Measurements from ENCODE around the gene NDUFB8. TPM values are rescaled to one million over a fixed set of nuclear protein-coding genes. Genes with fewer than 3 reads are reported as not detected.

Gene NDUFB8
- total RNA-seq, 2 donors from 2014 or later = 195 to 222 TPM

DNA sequence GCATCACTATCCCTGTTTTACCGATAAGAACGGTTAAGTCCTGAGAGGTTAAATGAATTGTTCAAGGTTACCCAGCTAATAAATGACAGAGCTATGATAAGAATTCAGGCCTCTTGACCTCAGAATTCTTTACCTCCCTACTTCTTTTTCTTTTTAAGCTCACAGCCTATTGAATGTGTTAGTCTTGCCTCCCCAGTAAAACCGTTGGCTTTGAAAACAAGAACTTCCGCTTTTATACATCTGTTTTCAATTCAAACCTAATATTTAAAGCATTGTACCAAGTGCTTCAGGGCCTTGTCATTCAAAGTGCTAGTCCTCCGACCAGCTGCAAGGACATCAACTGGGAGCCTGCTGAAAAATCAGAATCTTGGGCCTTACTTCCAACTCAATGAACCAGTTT is 25.6 kb downstream of the NDUFB8 start:
- Histone ChIP-seq H3K27ac (no peak overlapping the region), H3K4me1 (replicated peaks) (no peaks in the 10 kb centered on the region), H3K4me3 (no peak overlapping the region), H3K27me3 (replicated peaks; ENCODE audit: insufficient read depth) (no peaks in the 10 kb centered on the region), H3K36me3 (peaks cover 0 to 6% of the 10 kb centered on the region in 2 donors), H3K9me3 (no peaks in the 10 kb centered on the region)
- DNase-seq (ENCODE audit: low spot score) = no peak
- intact Hi-C loops (cut with DNase I) = no loop called here
- 55% methylated on average over 5 of the region's 5 CpGs for WGBS
- no peak for TF ChIP-seq POLR2A (IDR thresholded peaks at IDR 0.05)
- TF ChIP-seq, protein P1, sequence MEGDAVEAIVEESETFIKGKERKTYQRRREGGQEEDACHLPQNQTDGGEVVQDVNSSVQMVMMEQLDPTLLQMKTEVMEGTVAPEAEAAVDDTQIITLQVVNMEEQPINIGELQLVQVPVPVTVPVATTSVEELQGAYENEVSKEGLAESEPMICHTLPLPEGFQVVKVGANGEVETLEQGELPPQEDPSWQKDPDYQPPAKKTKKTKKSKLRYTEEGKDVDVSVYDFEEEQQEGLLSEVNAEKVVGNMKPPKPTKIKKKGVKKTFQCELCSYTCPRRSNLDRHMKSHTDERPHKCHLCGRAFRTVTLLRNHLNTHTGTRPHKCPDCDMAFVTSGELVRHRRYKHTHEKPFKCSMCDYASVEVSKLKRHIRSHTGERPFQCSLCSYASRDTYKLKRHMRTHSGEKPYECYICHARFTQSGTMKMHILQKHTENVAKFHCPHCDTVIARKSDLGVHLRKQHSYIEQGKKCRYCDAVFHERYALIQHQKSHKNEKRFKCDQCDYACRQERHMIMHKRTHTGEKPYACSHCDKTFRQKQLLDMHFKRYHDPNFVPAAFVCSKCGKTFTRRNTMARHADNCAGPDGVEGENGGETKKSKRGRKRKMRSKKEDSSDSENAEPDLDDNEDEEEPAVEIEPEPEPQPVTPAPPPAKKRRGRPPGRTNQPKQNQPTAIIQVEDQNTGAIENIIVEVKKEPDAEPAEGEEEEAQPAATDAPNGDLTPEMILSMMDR (IDR thresholded peaks at IDR 0.05) = no peak
- no peak for TF ChIP-seq POLR2AphosphoS5 (IDR thresholded peaks at IDR 0.05)

DNA sequence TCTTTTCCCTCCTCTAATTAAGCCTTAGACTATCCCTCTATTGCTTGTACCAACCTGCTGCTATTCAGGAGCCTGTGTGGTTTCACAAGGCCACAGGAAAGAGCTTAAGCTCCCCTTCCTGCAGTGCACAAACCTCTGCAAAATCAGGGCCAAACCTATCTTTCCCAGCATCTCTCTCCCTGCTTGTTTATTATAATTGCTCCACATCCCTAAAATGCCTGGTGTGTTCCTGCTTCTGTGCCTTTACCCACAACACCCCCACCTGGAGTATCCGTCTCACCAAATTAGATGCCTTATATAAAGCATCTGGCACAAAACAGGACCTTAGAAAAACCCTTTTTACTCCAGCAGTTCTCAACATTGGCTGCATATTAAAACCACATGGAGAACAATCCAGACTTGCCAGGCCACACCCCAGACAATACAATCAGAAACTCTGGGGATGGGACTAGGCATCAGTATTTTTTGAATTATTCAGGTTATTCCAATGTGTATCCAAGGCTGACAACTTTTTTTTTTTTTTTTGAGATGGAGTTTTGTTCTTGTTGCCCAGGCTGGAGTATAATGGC is 26.7 kb downstream of the NDUFB8 start:
- TF ChIP-seq, protein P1 (IDR thresholded peaks at IDR 0.05) = no peak
- TF ChIP-seq POLR2A (IDR thresholded peaks at IDR 0.05) (no peak), POLR2AphosphoS5 (IDR thresholded peaks at IDR 0.05) (no peak)
- Histone ChIP-seq H3K9me3 (no peaks in the 10 kb centered on the region), H3K36me3 (peaks cover 0 to 6% of the 10 kb centered on the region in 2 donors), H3K4me1 (replicated peaks) (no peaks in the 10 kb centered on the region), H3K27me3 (replicated peaks; ENCODE audit: insufficient read depth) (no peaks in the 10 kb centered on the region), H3K27ac (no peak overlapping the region), H3K4me3 (no peak overlapping the region)
- 88% methylated on average over 1 of the region's 1 CpG for WGBS
- no peak for DNase-seq (ENCODE audit: low spot score)
- intact Hi-C loops (cut with DNase I) = no loop called here

DNA sequence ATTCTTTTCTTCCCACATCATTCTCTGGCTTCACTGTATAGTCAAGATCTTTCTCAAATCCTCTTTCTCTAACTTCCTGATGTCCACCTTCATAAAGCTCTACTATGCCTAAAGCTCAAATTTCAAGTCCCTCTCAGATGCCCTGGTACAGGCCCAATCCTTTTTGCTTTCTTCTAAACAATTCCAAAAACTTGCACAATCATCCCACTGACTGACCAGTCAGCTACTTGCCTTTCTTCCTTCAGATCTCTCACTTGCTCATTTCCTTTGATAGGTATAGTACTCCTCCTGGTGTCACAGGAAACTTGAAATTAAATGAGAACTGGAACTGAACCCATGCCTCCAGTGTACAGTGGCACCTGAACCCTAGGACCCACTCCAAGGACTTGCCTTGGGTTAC is 28.2 kb downstream of the NDUFB8 start:
- intact Hi-C loops (cut with DNase I) = no loop called here
- TF ChIP-seq, protein P1 (IDR thresholded peaks at IDR 0.05) = no peak
- TF ChIP-seq POLR2A (IDR thresholded peaks at IDR 0.05) (no peak), POLR2AphosphoS5 (IDR thresholded peaks at IDR 0.05) (no peak)
- Histone ChIP-seq H3K4me1 (replicated peaks) (no peaks in the 10 kb centered on the region), H3K27me3 (replicated peaks; ENCODE audit: insufficient read depth) (no peaks in the 10 kb centered on the region), H3K36me3 (peaks cover 2 to 6% of the 10 kb centered on the region in 2 donors), H3K27ac (no peak overlapping the region), H3K9me3 (no peaks in the 10 kb centered on the region), H3K4me3 (no peak overlapping the region)
- DNase-seq (ENCODE audit: low spot score) = no peak

DNA sequence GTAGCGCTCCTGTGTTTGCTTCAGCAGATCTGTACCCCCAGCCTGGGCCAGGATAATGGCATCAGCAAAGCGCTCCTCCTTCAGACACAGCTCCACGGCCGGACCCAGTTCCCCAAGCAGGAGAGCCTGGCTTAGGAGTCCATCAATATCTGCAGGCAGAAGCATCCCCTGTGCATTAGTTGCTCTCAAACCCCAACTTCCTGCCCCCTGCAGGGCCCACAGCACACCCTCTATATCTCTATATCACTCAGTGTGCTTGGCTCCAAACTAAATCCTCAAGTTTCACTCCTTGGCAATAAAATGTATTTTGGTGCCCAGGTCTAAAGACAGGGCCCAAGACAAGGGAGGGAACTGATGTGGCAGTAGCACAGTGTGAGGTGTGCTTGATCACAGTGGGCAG is 31.6 kb downstream of the NDUFB8 start:
- H3K4me3 ChIP-seq = no peak overlapping the region
- H3K9me3 ChIP-seq = no peaks in the 10 kb centered on the region
- no peaks in the 10 kb centered on the region for H3K4me1 ChIP-seq (replicated peaks)
- H3K27me3 ChIP-seq (replicated peaks; ENCODE audit: insufficient read depth) = no peaks in the 10 kb centered on the region
- WGBS = 96% methylated on average over 4 of the region's 4 CpGs
- no peak for DNase-seq (ENCODE audit: low spot score)
- intact Hi-C loops (cut with DNase I) = no loop called here
- no peak overlapping the region for H3K27ac ChIP-seq
- peaks cover 6 to 7% of the 10 kb centered on the region in 2 donors for H3K36me3 ChIP-seq
- TF ChIP-seq POLR2AphosphoS5 (IDR thresholded peaks at IDR 0.05) (no peak), POLR2A (IDR thresholded peaks at IDR 0.05) (no peak)
- TF ChIP-seq, protein P1 (IDR thresholded peaks at IDR 0.05) = no peak

DNA sequence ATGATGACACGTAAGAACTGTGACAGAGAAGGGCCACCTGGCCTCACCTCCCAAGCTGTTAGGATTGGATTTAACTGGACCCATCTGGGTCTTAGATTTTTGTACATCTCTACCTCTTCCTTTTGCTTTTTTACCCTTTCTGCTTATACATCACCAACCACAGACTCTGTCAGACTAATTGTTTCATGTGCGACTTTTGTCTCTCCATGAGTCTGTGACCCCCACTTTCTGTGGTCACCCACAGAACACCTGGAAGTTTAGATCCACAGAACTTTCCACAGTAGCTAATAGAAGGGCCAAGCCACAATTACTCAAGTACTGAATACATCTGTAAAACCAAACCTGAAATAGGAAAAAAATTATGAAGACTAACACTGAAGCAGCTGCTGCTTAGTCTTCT is 33.1 kb downstream of the NDUFB8 start:
- TF ChIP-seq, protein P1 (IDR thresholded peaks at IDR 0.05) = no peak
- TF ChIP-seq POLR2A (IDR thresholded peaks at IDR 0.05) = no peak
- TF ChIP-seq POLR2AphosphoS5 (IDR thresholded peaks at IDR 0.05) = no peak
- Histone ChIP-seq H3K4me3 (no peak overlapping the region), H3K9me3 (no peaks in the 10 kb centered on the region), H3K4me1 (replicated peaks) (no peaks in the 10 kb centered on the region), H3K27me3 (replicated peaks; ENCODE audit: insufficient read depth) (no peaks in the 10 kb centered on the region), H3K27ac (no peak overlapping the region), H3K36me3 (peaks cover 1 to 7% of the 10 kb centered on the region in 2 donors)
- DNase-seq (ENCODE audit: low spot score) = no peak
- intact Hi-C loops (cut with DNase I) = no loop called here
- WGBS = 89% methylated on average over 2 of the region's 2 CpGs

All from prostate gland (tissue), 2 donors.